HG02571 (cell line): ENCODE data around the gene AOAH.

Experiments
- ATAC-seq: cut with Tn5 transposase; IDR thresholded peaks from one replicate; pipeline ENCODE4 v1.9.1; 2021; ENCODE audit warnings: mild to moderate bottlenecking, moderate library complexity; ENCODE audit not compliant: unreplicated experiment

AOAH gene

GRCh38 chr7:36635091-36635490 is 89.2 kb downstream of the AOAH start:
- no peak for ATAC-seq

- ATAC-seq: no peak
Observed at GRCh38 chr7:36633377-36633776, 90.9 kb downstream of the AOAH start.

- no peak for ATAC-seq
Observed at GRCh38 chr7:36630112-36630650, 94.1 kb downstream of the AOAH start.

DNA sequence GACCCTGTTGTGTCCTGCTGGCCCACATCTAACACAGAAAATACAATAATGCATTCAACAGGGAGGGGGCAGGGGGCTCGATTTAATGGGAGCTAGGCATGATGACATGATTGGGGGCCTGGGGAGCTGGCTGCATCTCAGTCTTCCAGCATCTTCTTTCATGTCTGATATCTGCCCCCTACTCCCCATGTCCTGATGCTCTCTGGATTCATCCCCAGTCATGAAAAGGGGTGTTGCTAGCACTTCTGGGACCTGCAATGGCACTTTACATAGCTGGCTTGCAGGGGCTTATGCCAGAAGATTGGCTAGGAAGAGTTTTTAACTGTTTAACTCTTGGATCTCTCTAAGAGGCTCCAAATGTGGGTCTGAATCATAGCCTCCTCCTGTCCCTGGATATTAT is 94.9 kb downstream of the AOAH start:
- ATAC-seq: no peak

GRCh38 chr7:36627836-36628235 is 96.5 kb downstream of the AOAH start:
- ATAC-seq: no peak

DNA sequence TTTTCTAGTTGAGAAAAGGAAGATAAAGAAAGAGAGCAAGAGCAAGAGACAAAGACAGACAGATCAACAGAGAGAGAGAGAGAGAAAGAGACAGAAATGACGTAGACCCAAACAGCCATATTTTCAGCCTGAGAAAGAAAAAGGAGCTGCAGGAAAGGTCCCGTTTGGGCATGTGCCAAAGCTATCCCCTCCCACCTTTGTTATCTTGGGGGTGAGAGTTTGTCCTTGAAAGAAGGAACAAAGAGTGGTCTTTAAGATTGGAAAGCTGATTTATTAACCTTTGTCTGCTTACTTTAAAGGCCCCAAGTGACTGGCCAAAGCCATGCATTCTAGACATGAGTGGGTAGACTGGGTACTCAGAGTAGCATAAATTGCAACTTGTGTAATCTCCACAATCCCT is 98.2 kb downstream of the AOAH start:
- no peak for ATAC-seq

DNA sequence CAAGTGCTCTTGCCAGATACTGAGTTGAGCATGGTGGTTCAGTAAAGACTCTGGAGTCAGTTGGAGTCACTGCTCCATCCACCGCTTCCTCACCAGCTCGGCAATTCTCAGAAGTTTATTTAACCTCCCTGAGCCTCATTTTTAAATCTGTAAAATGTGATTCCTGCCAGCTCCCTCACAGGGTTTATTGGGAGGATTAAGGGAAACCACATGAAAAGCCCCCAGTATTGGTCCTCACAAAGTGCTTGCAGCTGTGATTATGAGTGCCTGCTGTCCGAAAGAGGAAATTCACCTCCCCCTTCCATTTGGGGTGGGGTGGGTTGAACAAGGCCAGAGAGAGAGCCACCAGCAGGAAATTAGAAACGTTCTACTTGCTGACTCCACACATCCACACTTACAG is 99.0 kb downstream of the AOAH start:
- ATAC-seq: no peak

DNA sequence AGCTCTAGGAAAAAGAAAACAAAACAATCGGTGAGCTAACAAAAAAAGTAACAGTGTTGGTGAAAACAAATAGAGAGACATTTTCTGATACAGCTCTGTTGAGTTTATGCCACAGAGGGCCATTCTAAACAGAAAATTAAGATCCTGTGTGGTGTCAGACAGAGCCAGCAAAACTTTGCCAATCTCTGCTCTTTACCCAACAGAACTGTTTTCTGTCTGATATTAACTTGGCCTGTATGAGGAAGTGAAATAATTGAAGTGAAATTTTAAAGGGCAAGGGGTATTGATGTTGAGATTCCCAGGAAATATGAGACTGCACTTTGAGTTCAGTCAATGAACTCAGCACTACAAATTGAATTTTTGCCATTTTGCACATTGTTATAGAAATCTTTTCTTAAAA is 101.0 kb downstream of the AOAH start:
- no peak for ATAC-seq

DNA sequence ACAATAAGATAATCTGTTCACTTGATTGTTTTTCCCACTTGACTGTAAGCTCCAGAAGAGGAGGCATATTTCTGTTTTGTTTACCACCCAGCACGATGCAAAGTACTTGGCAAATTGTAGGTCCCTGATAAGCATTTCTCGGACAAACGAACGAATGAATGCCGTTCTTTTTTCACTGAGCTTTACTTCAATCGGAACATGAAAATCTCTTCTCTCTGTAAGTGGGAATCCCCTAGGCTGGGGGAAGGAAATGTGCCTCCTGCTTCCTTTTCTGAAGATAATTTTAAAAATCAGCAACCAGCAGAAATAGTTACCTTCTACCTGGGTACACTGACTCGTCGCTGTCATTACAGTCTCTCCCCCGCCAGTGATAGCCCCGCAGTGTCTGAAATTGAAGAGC is 102.9 kb downstream of the AOAH start:
- ATAC-seq: no peak

GRCh38 chr7:36620166-36620708 is 104.1 kb downstream of the AOAH start:
- ATAC-seq: no peak

DNA sequence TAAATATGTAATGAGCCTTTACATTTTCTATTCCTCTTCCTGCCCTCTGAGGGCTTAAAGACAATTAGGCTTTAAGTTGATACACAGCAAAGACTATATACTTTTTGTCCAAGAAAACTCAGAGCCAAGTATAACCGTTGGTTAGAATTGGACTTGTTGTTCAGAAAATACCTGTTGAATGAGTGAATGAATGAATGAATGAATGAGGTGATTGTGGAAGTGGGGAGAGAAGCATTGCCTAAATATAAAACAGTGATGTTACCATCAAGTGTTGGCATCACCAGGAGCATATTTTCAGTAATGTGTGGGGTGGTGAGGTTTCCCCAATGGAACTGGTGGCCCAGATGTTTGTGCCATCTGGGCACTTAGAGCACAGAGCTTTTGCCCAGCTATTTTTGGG is 106.9 kb downstream of the AOAH start:
- no peak for ATAC-seq

DNA sequence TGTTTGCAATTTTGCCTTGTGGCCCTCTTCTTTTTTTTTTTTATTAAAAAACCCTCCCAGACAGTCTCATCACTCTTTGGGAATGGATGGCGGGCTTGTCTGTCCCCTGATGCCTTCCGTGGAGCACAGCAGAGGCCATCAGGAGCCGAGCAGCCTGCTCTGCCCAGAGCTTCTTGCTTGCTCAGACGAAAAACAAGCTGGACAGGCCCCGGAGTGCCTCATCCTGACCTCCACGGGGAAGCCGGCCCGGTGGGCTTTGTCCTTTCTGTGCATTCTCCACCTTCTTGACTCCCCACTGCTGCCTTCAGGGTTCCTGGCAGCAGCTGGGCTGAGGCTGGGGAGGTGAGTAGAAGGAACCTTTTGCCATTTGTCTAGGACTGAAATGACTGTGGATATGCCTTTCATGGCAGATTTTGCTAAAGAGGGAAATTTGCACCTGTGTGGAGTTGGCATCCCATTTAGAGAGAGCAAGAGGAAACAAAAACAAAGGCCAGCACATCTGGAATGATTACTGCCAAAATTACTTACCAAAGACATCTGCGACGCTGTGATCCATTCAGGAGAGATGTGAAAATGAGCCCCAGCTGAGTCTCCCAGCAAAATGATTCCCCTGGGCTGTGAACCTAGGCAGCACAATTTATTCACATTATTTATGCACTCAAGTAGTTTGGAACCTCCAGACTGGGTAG is 108.3 kb downstream of the AOAH start:
- ATAC-seq: no peak

DNA sequence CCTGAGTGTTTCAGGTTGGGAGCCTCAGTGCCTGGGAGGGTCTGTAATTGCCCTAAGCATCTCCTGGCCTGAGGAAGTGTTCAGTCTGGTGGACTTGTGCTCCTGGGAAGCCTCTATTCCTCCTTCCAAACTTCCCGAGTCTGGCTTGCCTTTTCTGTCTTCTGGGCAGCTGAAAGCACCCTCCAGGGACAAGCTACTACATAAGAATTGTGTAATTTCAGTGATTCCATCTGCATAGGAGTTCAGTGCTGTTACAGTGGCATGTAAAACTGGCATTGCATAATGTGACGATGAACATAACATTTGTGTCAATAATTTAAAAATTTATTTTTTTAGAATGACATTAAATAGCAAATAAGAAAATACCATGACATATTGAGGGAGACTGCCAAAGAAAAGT is 109.3 kb downstream of the AOAH start:
- ATAC-seq: no peak

DNA sequence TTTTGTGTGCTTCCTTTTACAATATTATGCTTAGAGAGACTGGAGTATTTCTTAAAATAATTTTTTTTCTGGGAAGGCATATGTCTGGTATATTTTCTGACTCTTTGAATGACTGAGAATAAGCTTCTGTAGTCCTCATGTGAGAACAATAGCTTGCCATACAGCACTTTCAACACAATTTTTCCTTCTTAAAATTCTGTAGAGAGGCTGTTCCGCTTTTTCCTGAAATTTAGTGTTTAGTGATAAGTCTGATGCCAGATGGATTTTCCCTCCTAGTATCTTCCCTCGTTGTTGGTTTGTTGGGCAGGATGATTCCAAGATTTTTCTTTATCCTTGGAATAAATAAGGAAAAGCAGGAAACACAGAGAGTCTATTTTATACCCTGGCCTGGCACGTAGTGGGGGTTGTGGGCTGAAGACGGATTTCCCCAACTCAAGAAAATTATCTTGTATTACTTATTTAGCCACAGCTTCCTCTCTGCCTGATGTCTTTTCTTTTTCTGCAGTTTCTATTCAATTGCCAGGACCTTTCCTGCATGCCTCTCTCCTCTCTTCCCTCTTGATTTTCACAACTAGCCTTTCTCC is 111.2 kb downstream of the AOAH start:
- no peak for ATAC-seq

DNA sequence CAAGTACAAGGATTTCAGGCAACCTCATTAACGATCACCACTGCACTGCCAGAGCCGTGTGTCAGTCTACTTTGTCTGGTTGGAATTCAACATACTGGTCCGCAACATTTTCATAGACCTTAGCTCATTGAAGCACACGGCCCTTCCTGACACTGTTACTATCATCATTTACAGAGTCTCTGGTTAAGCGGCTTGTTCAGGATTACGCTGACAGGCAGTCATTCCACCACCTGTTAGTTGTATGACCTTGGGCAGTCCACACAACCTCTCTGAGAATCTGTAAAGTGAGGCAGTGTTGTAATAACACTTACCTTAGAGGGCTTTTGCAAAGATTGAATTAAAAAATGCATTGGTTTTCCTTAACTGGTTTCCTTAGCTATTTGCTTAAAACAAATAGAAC is 112.6 kb downstream of the AOAH start:
- no peak for ATAC-seq

GRCh38 chr7:36607721-36608095 is 116.6 kb downstream of the AOAH start:
- no peak for ATAC-seq

GRCh38 chr7:36606976-36607720 is 117.1 kb downstream of the AOAH start:
- ATAC-seq: no peak

DNA sequence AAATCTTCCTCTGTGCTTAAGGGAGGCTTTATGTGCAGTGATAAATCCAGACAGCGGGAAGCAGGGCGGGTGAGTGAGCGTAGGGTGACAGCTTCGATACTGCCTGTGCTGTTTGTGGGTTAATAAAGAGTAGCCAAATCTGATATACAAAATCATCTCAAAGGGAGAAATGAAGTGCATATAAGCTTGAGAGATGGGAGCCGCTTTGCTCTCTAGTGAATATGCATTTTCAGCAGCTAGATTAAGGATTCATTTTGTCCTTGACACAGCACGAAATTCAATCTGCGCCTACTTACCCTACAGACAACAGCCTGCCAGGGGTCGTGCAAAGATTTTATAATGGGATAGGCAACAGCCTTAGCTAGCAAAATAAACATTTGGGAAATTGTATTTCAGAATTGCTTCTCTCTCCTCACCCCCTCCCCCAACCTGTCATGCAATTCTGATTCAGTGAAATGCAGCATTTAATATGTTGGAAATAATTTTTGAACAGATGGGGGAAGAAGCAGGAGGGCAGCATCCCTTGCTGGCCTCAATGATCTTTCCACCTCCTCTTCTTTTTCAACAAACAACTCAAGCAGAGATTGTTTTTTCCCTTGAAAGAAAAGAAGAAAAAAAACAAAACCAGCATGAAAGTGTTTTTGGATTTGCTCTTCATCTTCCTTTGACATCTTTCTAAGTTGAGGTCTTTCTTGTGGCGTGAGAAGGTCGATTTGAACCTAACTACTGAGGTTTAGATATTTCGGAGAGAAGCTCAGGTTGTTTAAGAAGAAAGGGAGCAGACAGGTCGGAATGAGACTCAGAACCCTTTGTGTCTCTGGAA is 117.9 kb downstream of the AOAH start:
- ATAC-seq: no peak

DNA sequence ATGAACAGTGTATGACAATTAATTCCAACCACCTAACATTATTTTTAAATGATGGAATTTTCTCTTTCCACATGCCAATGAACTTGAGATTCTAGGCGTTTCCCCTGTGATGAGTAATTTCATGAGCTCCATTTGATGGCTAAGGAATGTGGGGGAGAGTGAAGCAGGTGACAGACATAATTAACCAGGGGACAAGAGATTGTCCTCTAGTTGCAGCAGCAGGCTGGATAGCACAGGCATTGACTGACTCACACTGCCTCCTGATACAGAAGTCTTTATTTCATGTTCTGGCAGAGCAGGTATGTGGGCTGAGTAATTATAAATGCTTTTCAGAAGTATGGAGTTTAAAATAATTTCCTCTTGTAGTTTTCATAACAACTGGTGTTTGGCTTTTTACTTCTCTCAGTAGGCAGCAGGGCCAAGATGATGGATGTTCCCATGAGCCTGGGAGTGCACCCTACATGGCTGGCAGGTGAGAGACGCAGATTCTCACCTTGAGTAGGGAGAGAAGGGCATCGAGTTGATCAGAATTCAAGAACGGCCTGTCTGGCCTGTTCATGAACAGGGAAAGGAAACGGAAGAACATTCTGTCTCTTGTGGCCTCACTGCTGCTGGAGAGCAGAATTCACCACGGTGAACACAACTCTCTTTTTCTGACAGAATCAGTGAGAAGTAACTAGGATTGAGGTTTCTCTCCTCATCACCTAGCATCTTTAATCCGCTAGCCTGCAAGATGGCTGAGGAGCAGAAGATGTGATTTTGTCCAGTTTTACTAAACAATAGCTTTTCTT is 118.8 kb downstream of the AOAH start:
- no peak for ATAC-seq

GRCh38 chr7:36604806-36605205 is 119.5 kb downstream of the AOAH start:
- no peak for ATAC-seq
